Measurements from ENCODE around the gene STRIT1.

GRCh38 chr3:155286736-155287135 is 6.7 kb downstream of the STRIT1 start:
- TF ChIP-seq POLR2A (IDR thresholded peaks at IDR 0.05; ENCODE audit: low read length), result no peak
- TF ChIP-seq GATA1 (IDR thresholded peaks at IDR 0.05; ENCODE audit: low read depth, low read length), result no peak

All from erythroblast (primary cell).